LNCaP clone FGC (cell line): ENCODE results near the gene KIF5C.

Experiments used
- DNase-seq: peaks from one replicate; pipeline ENCODE4 v3.0.0-alpha.2; 2011; ENCODE audit warnings: low read depth
- H3K4me3 ChIP-seq: 2 replicates; pipeline ENCODE4 v1.5.1; 2011; ENCODE audit warnings: mild to moderate bottlenecking, low read depth, low read length, control low read depth
- CTCF ChIP-seq: IDR thresholded peaks from 2 replicates; pipeline ENCODE4 v1.5.1; 2012; ENCODE audit warnings: mild to moderate bottlenecking; ENCODE audit not compliant: control insufficient read depth, insufficient read depth; ENCODE audit errors: extremely low read depth

The KIF5C gene

GRCh38 chr2:149004836-149005235, 129.8 kb downstream of the KIF5C start:
- no peak for DNase-seq
- no peak overlapping the region for H3K4me3 ChIP-seq
- TF ChIP-seq CTCF, result no peak

GRCh38 chr2:149005471-149006077, 130.5 kb downstream of the KIF5C start:
- DNase-seq, result peak; percentile 56
- H3K4me3 ChIP-seq, result no peak overlapping the region
- TF ChIP-seq CTCF, result no peak

- TF ChIP-seq CTCF, result no peak
- H3K4me3 ChIP-seq, result no peak overlapping the region
- DNase-seq, result peak; percentile 57
These were observed 132.0 kb downstream of the KIF5C start for GRCh38 chr2:149006883-149007543.

GRCh38 chr2:149008381-149008780, 133.4 kb downstream of the KIF5C start:
- H3K4me3 ChIP-seq, result no peak overlapping the region
- no peak for TF ChIP-seq CTCF
- no peak for DNase-seq

- TF ChIP-seq CTCF, result no peak
- no peak overlapping the region for H3K4me3 ChIP-seq
- no peak for DNase-seq
These were observed 134.8 kb downstream of the KIF5C start for GRCh38 chr2:149009576-149010461.

GRCh38 chr2:149012545-149012944, 137.5 kb downstream of the KIF5C start:
- no peak overlapping the region for H3K4me3 ChIP-seq
- no peak for DNase-seq
- TF ChIP-seq CTCF, result no peak
